ENCODE measurements around the gene B3GNT8. TPM values are rescaled to one million over a fixed set of nuclear protein-coding genes. Genes with fewer than 3 reads are reported as not detected.
"Not testable (repeated sequence)": the region's sequence is repeated elsewhere in the genome, so short reads cannot be mapped to it uniquely, and the experiment has no call there.

Gene B3GNT8
- total RNA-seq, 1 donor from 2014 or later = 5.1 TPM

DNA sequence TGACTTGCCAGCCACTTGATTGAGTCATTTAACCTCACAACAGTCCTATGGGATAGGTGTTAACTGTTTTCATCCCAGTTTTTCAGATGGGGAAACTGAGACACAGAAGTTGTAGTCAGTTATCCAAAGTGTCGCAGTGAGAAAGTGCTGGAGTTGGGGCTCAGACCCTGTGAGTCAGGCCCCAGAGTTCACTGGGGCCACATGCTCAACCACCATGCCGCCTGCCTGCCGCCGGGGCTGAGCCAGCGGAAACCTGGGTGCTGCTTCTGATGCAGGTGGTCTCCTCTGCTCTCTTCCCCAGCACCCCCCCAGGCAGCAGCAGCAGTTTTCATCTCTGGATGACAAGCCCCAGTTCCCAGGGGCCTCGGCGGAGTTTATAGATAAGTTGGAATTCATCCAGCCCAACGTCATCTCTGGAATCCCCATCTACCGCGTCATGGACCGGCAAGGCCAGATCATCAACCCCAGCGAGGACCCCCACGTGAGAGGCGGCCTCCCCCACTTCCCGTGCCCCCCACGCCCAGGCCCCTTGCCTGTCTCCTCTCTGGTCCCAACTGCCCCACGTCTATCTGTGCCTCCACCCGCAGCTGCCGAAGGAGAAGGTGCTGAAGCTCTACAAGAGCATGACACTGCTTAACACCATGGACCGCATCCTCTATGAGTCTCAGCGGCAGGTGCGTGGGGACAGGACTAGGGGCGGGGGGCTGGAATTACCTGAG is 16.7 kb downstream of the B3GNT8 start:
- H3K36me3 Mint-ChIP-seq = peaks cover 14% of the 10 kb centered on the region
- no peak for TF ChIP-seq CTCF (IDR thresholded peaks at IDR 0.05; ENCODE audit: unreplicated experiment)
- H3K4me1 Mint-ChIP-seq = peaks cover 13% of the 10 kb centered on the region
- H3K4me3 Mint-ChIP-seq = no peak overlapping the region
- no peak for DNase-seq (ENCODE audit: low spot score in 2 of 2, unreplicated experiment in 2 of 2)
- no peak overlapping the region for H3K27ac Mint-ChIP-seq
- no peaks in the 10 kb centered on the region for H3K27me3 Mint-ChIP-seq (ENCODE audit: low read depth)
- no peaks in the 10 kb centered on the region for H3K9me3 Mint-ChIP-seq

DNA sequence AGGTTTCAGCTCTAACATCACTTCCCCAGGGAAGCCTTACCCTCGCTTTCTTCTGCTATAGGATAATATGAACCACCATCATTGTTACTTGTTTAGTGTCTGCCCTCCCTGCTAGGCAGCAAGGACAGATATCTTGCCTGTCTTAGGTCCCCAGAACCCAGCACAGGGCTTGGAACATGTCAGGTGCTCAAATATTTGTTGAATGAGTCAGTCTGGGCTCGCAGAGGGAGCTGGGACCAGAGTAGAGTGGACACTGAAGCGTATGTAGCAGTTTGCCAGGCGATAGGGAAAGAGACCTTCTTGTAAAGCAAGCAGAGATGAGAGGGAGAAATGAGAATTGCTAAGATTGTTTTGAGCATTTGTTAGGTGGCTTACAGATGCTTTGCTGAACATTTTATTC is 17.9 kb downstream of the B3GNT8 start:
- no peak for TF ChIP-seq CTCF (IDR thresholded peaks at IDR 0.05; ENCODE audit: unreplicated experiment)
- H3K27me3 Mint-ChIP-seq (ENCODE audit: low read depth) = no peaks in the 10 kb centered on the region
- peak overlapping the region; percentile 67 for H3K27ac Mint-ChIP-seq

DNA sequence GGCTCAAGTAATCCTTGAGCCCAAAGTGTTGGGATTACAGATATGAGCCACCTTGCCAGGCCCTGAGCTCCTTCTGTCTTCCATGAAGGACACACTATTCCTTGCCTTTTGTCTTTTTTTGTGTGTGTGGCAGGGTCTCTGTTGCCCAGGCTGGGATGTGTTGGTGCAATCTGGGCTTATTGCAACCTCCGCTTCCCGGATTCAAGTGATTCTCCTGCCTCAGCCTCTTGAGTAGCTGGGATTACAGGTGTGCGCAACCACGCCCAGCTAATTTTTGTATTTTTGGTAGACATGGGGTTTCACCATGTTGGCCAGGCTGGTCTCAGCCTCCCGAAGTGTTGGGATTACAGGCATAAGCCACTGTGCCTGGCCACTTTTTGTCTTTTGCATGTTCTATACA is 18.3 kb downstream of the B3GNT8 start:
- not testable (repeated sequence) for H3K36me3 Mint-ChIP-seq; H3K9me3 Mint-ChIP-seq; H3K4me3 Mint-ChIP-seq; DNase-seq (ENCODE audit: low spot score in 2 of 2, unreplicated experiment in 2 of 2); H3K27me3 Mint-ChIP-seq (ENCODE audit: low read depth)
- H3K4me1 Mint-ChIP-seq = peaks cover 13% of the 10 kb centered on the region
- H3K27ac Mint-ChIP-seq = peak overlapping the region; percentile 67

More for the DNA sequence above, 17.9 kb downstream of the B3GNT8 start:
- Mint-ChIP-seq H3K4me1 (peaks cover 13% of the 10 kb centered on the region), H3K36me3 (peaks cover 12% of the 10 kb centered on the region), H3K9me3 (no peaks in the 10 kb centered on the region), H3K4me3 (no peak overlapping the region)
- no peak for DNase-seq (ENCODE audit: low spot score in 2 of 2, unreplicated experiment in 2 of 2)

GRCh38 chr19:41408256-41408655 is 18.9 kb downstream of the B3GNT8 start:
- no peak for TF ChIP-seq CTCF (IDR thresholded peaks at IDR 0.05; ENCODE audit: unreplicated experiment)
- Mint-ChIP-seq H3K9me3 (no peaks in the 10 kb centered on the region), H3K4me1 (peaks cover 13% of the 10 kb centered on the region), H3K36me3 (peaks cover 4% of the 10 kb centered on the region), H3K27ac (no peak overlapping the region), H3K4me3 (no peak overlapping the region), H3K27me3 (ENCODE audit: low read depth) (no peaks in the 10 kb centered on the region)
- DNase-seq (ENCODE audit: low spot score in 2 of 2, unreplicated experiment in 2 of 2) = no peak

DNA sequence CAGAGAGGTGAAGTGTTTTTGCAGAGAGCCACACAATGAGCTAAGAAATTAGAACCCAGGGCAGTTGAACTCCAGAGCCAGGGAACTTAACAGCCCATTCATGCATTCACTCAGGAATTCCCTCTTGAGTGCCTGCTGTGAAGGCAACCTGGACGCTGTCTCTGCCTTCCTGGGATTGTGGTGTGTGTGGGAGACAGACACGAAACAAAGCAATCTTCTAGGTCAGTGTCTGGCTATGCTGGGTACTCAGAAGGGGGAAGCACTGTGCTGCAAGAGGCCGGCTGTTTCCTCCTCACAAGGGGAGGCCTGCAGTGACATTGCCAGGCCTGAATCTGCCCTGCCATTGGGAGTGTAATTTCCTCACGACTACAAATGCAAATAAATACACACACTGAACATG is 19.9 kb downstream of the B3GNT8 start:
- Mint-ChIP-seq H3K36me3 (peaks cover 6% of the 10 kb centered on the region), H3K4me1 (peaks cover 13% of the 10 kb centered on the region), H3K27ac (peak overlapping the region; percentile 86), H3K27me3 (ENCODE audit: low read depth) (no peaks in the 10 kb centered on the region), H3K9me3 (no peaks in the 10 kb centered on the region), H3K4me3 (no peak overlapping the region)
- DNase-seq (ENCODE audit: low spot score in 2 of 2, unreplicated experiment in 2 of 2) = no peak
- no peak for TF ChIP-seq CTCF (IDR thresholded peaks at IDR 0.05; ENCODE audit: unreplicated experiment)

- peaks cover 13% of the 10 kb centered on the region for H3K4me1 Mint-ChIP-seq
- H3K4me3 Mint-ChIP-seq = no peak overlapping the region
- TF ChIP-seq CTCF (IDR thresholded peaks at IDR 0.05; ENCODE audit: unreplicated experiment) = no peak
- no peak overlapping the region for H3K27ac Mint-ChIP-seq
- no peak for DNase-seq (ENCODE audit: low spot score in 2 of 2, unreplicated experiment in 2 of 2)
- no peaks in the 10 kb centered on the region for H3K9me3 Mint-ChIP-seq
- H3K27me3 Mint-ChIP-seq (ENCODE audit: low read depth) = no peaks in the 10 kb centered on the region
- H3K36me3 Mint-ChIP-seq = peaks cover 7% of the 10 kb centered on the region
Measured at GRCh38 chr19:41405776-41406175, 21.4 kb downstream of the B3GNT8 start.
